Uterus (tissue), 2 donors: ENCODE results near the gene FBLN2.

Experiments
- POLR2A ChIP-seq, 2 donors: fragments of 450-650 bp; IDR thresholded peaks; one replicate each; pipeline ENCODE4 v1.6.1; 2016; ENCODE audit warnings: antibody characterized with exemption in 2 of 2, mild to moderate bottlenecking in 1 of 2, moderate library complexity in 1 of 2
- TF ChIP-seq, protein P1 (sequence below), 4 experiments: fragments of 200-600 bp in 2 of 4; fragments of 450-650 bp in 2 of 4; sonication (generic) in 2 of 4; IDR thresholded peaks; one replicate each; pipeline ENCODE4 v1.5.1; 2016 to 2019; ENCODE audit warnings: antibody characterized with exemption in 4 of 4, mild to moderate bottlenecking in 2 of 4, moderate library complexity in 1 of 4

DNA sequence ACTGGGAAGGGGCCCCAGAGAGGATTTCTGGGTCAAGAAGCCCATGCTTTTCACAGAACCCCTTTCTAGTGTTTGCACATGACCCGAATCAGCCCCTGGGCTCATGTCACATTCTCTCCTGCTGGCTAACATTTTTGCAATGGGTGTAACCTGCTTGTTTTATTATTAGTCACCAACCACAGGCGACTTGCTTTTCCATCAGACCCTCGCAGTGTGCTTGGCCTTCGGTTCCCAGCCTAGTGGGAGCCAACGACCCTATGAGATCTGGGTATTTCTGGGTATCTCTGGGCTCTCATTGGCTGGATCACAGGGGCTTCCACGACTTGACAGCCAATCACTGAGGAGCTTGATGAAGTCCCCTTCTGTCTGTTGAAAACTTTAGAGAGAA is 11.0 kb upstream of the FBLN2 start:
- no peak for TF ChIP-seq POLR2A (IDR thresholded peaks at IDR 0.05)
- TF ChIP-seq, protein P1, sequence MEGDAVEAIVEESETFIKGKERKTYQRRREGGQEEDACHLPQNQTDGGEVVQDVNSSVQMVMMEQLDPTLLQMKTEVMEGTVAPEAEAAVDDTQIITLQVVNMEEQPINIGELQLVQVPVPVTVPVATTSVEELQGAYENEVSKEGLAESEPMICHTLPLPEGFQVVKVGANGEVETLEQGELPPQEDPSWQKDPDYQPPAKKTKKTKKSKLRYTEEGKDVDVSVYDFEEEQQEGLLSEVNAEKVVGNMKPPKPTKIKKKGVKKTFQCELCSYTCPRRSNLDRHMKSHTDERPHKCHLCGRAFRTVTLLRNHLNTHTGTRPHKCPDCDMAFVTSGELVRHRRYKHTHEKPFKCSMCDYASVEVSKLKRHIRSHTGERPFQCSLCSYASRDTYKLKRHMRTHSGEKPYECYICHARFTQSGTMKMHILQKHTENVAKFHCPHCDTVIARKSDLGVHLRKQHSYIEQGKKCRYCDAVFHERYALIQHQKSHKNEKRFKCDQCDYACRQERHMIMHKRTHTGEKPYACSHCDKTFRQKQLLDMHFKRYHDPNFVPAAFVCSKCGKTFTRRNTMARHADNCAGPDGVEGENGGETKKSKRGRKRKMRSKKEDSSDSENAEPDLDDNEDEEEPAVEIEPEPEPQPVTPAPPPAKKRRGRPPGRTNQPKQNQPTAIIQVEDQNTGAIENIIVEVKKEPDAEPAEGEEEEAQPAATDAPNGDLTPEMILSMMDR (IDR thresholded peaks at IDR 0.05): no peak
